Endothelial cell of umbilical vein (primary cell): Measurements from ENCODE around the gene ALS2. TPM values are rescaled to one million over a fixed set of nuclear protein-coding genes. Genes with fewer than 3 reads are reported as not detected.
A peak's percentile ranks its signal among the peaks of the same experiment; 100 is the strongest.

Experiments used
- BruUV-seq: library from RNA; stranded (reverse); fragments of 400-500 nt; replicated peaks from 2 replicates; lab custom pipeline; 2021; lab: Mats Ljungman, UMichigan
- CTCF ChIA-PET: fragments of 300-600, 350-600 bp; sonication (Branson Sonifier 250); formaldehyde crosslinking; loops from one replicate; lab custom pipeline; 2021; ENCODE audit warnings: antibody characterized with exemption, inconsistent platforms; lab: Charles Lee
- POLR2A ChIA-PET: fragments of 300-600, 350-600 bp; sonication (Branson Sonifier 250); formaldehyde crosslinking; loops from one replicate; lab custom pipeline; 2021; ENCODE audit warnings: antibody characterized with exemption, inconsistent platforms; lab: Charles Lee
- DNase-seq: peaks from one replicate; pipeline ENCODE4 v3.0.0-alpha.2; 2011; ENCODE audit warnings: low read depth, low spot score
- FAIRE-seq: peaks from 2 replicates; lab custom pipeline; 2011; peaks lifted over from hg19 to GRCh38; lab: Jason Lieb, UNC
- H2AFZ ChIP-seq: 2 replicates; pipeline ENCODE4 v1.6.0; 2012; ENCODE audit warnings: low read depth, low read length, control low read depth, inconsistent platforms
- H3K27ac ChIP-seq: 2 replicates; pipeline ENCODE4 v1.5.1; 2011; ENCODE audit warnings: low read depth, mild to moderate bottlenecking, control low read depth, low read length, moderate library complexity; ENCODE audit not compliant: insufficient read depth
- H3K27me3 ChIP-seq, 2 experiments: 2 replicates each; pipeline versions ENCODE4 v1.6.0 to v1.6.1; 2011; ENCODE audit warnings: low read length in 2 of 2, mixed read lengths in 1 of 2; ENCODE audit not compliant: control insufficient read depth in 2 of 2, insufficient read depth in 2 of 2
- H3K36me3 ChIP-seq, 2 experiments: 2 replicates in 1 of 2; 3 replicates in 1 of 2; pipeline ENCODE4 v1.5.1; 2011; ENCODE audit warnings: low read length in 2 of 2, mild to moderate bottlenecking in 1 of 2, moderate library complexity in 1 of 2; ENCODE audit not compliant: control insufficient read depth in 2 of 2, insufficient read depth in 2 of 2; ENCODE audit errors: extremely low read depth in 1 of 2
- H3K4me1 ChIP-seq: 3 replicates; pipeline ENCODE4 v1.5.1; 2011; ENCODE audit warnings: mild to moderate bottlenecking, low read length; ENCODE audit not compliant: control insufficient read depth, insufficient read depth; ENCODE audit errors: extremely low read depth
- H3K4me2 ChIP-seq: 2 replicates; pipeline ENCODE4 v1.6.1; 2011; ENCODE audit warnings: low read length, control low read depth, mixed read lengths; ENCODE audit not compliant: insufficient read depth
- H3K4me3 ChIP-seq, 3 experiments: fragments of 200-600 bp in 1 of 3; sonication (generic), shearing (Covaris generic) in 1 of 3; replicated peaks in 1 of 3; 2 replicates each; pipeline ENCODE4 v1.5.1; 2011 to 2016; ENCODE audit warnings: control low read depth in 3 of 3, low read length in 3 of 3, mild to moderate bottlenecking in 2 of 3, inconsistent platforms in 1 of 3, low read depth in 1 of 3, moderate library complexity in 1 of 3; ENCODE audit not compliant: insufficient read depth in 1 of 3
- H3K79me2 ChIP-seq: 2 replicates; pipeline ENCODE4 v1.6.0; 2012; ENCODE audit warnings: low read length, inconsistent platforms; ENCODE audit not compliant: control insufficient read depth, insufficient read depth
- H3K9ac ChIP-seq: replicated peaks from 2 replicates; pipeline ENCODE3; 2011; ENCODE audit warnings: low read length, control low read depth; ENCODE audit not compliant: insufficient read depth; ENCODE audit errors: extremely low read depth
- H3K9me1 ChIP-seq: replicated peaks from 3 replicates; pipeline ENCODE4 v1.6.0; 2011; ENCODE audit warnings: mild to moderate bottlenecking, low read length; ENCODE audit not compliant: control insufficient read depth, insufficient read depth; ENCODE audit errors: extremely low read depth
- H3K9me3 ChIP-seq: replicated peaks from 2 replicates; pipeline ENCODE4 v1.5.1; 2012; ENCODE audit warnings: low read length, inconsistent platforms; ENCODE audit not compliant: control insufficient read depth, insufficient read depth
- H4K20me1 ChIP-seq: replicated peaks from 2 replicates; pipeline ENCODE3; 2011; ENCODE audit warnings: mild to moderate bottlenecking, low read length; ENCODE audit not compliant: control insufficient read depth, insufficient read depth; ENCODE audit errors: extremely low read depth
- CTCF ChIP-seq, 2 donors: IDR thresholded peaks; 1 replicate in 1 of 2; 2 replicates in 1 of 2; pipeline ENCODE4 v1.5.1; 2011; ENCODE audit warnings: low read length in 2 of 2, mild to moderate bottlenecking in 2 of 2, moderate library complexity in 2 of 2, control low read depth in 1 of 2, inconsistent platforms in 1 of 2, low read depth in 1 of 2; ENCODE audit not compliant: insufficient read depth in 1 of 2; ENCODE audit errors: extremely low read depth in 1 of 2
- EZH2 ChIP-seq: IDR thresholded peaks from 2 replicates; pipeline ENCODE4 v1.6.1; 2012; ENCODE audit warnings: borderline replicate concordance, low read depth, mild to moderate bottlenecking, moderate library complexity, low read length, inconsistent platforms; ENCODE audit not compliant: severe bottlenecking
- FOS ChIP-seq: IDR thresholded peaks from 2 replicates; pipeline ENCODE4 v1.6.1; 2011; ENCODE audit warnings: mild to moderate bottlenecking, low read length, moderate library complexity, borderline replicate concordance; ENCODE audit not compliant: insufficient read depth
- GATA2 ChIP-seq: IDR thresholded peaks from 2 replicates; pipeline ENCODE4 v1.7.0; 2011; ENCODE audit warnings: low read depth, mild to moderate bottlenecking, moderate library complexity, mixed read lengths, low read length; ENCODE audit not compliant: insufficient read length, insufficient read depth
- JUN ChIP-seq: IDR thresholded peaks from 2 replicates; pipeline ENCODE4 v1.6.1; 2011; ENCODE audit warnings: borderline replicate concordance, low read depth; ENCODE audit not compliant: insufficient read length, insufficient read depth
- MYC ChIP-seq: IDR thresholded peaks from one replicate; pipeline ENCODE4 v1.6.1; 2011; ENCODE audit warnings: mild to moderate bottlenecking, low read depth, low read length
- POLR2A ChIP-seq: IDR thresholded peaks from 2 replicates; pipeline ENCODE4 v1.6.1; 2012; ENCODE audit warnings: low read depth, mild to moderate bottlenecking, control low read depth, low read length
- POLR2AphosphoS5 ChIP-seq: IDR thresholded peaks from 2 replicates; pipeline ENCODE4 v1.6.1; 2012; ENCODE audit warnings: low read depth, mild to moderate bottlenecking, control low read depth, low read length, moderate library complexity; ENCODE audit not compliant: insufficient read depth
- dilution Hi-C: fragments of 300-500 bp; cut with MboI; formaldehyde crosslinking; loops from one replicate; pipeline ENCODE4 v1.15.0; 2019; ENCODE audit warnings: low sequenced_read_pairs; ENCODE audit not compliant: extremely low pct_ligation_motif_present
- intact Hi-C: fragments of 100-400 bp; cut with micrococcal nuclease; formaldehyde crosslinking; loops from one replicate; pipeline ENCODE4 v1.10.0; 2022
- polyA plus RNA-seq, 4 experiments: library from polyadenylated mRNA; depleted of rRNA in 3 of 4; stranded (reverse) in 3 of 4; unstranded in 1 of 4; fragments of >200 nt; gene quantifications; 2 replicates each; pipeline versions ENCODE4 v1.2.1 to v1.2.3, GENCODE V29; 2011 to 2012; ENCODE audit warnings: missing spikeins in 1 of 4
- total RNA-seq: library from RNA; stranded (reverse); gene quantifications from 2 replicates; pipeline ENCODE4 v1.2.3, GENCODE V29; 2021
- TF ChIP-seq, protein P1 (sequence below): IDR thresholded peaks from 2 replicates; pipeline ENCODE4 v1.6.1; 2011; ENCODE audit not compliant: insufficient read depth, insufficient read length

ALS2 gene
- total and polyA plus RNA-seq, 2 donors (not counting 3 experiments of a cell fraction or from before 2014, with no cell fraction given) = 13.1 to 36.1 TPM

DNA sequence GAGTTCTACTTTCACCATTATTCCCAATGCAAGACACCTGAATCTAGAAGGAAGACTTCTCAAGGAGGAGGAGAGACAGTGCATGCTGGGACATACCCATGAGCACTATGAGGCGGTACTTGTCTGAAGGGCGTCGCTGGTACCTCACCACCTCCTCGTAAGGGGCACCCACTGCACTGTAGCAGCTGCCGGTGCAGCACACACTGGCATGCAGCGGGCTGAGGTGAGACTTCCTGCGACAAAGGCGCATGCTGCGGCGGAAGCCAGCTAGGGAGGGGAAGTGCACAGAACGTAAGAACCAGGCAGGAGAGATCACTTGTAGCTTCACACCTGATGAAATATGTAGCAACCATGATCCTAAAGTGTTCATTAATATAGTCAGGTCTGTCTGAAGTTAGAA, 124.6 kb downstream of the ALS2 start:
- no peak overlapping the region for H3K9ac ChIP-seq

More for the DNA sequence above, 124.6 kb downstream of the ALS2 start:
- H3K27ac ChIP-seq = peak overlapping the region; percentile 94
- no peak for FAIRE-seq
- ChIA-PET CTCF (interaction anchor here (1.5 to 2.5 kb wide), 2 partner anchors 42 to 52 kb away, joined by 3 to 10 read pairs; partner anchors contain the start of gene MPP4), POLR2A (no interaction called here)
- no peaks in the 10 kb centered on the region for H3K9me3 ChIP-seq
- no peaks in the 10 kb centered on the region for H4K20me1 ChIP-seq
- H3K4me2 ChIP-seq = no peak overlapping the region
- H3K4me1 ChIP-seq = peaks cover 31% of the 10 kb centered on the region
- H3K36me3 ChIP-seq = no peaks in the 10 kb centered on the region
- no peak for DNase-seq
- H3K4me3 ChIP-seq = no peak overlapping the region
- H2AFZ ChIP-seq = no peak overlapping the region
- H3K79me2 ChIP-seq = no peaks in the 10 kb centered on the region
- BruUV-seq = no TSS peak
- dilution Hi-C loops (no loop called here), intact Hi-C loops (no loop called here)
- no peak for TF ChIP-seq CTCF (IDR thresholded peaks at IDR 0.05; ENCODE audit: extremely low read depth in 1 of 2, insufficient read depth in 1 of 2, low read depth in 1 of 2, low read length in 2 of 2)
- TF ChIP-seq FOS = no peak
- TF ChIP-seq POLR2A = no peak
- TF ChIP-seq, protein P1, sequence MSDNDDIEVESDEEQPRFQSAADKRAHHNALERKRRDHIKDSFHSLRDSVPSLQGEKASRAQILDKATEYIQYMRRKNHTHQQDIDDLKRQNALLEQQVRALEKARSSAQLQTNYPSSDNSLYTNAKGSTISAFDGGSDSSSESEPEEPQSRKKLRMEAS = no peak
- no peak for TF ChIP-seq MYC
- no peak for TF ChIP-seq GATA2
- TF ChIP-seq POLR2AphosphoS5 = no peak
- no peak for TF ChIP-seq EZH2
- TF ChIP-seq JUN = no peak
- H3K9me1 ChIP-seq = no peaks in the 10 kb centered on the region
- no peaks in the 10 kb centered on the region for H3K27me3 ChIP-seq
